Peyer's patch (tissue), 4 donors: ENCODE measurements around the gene ARHGAP19. TPM values are rescaled to one million over a fixed set of nuclear protein-coding genes. Genes with fewer than 3 reads are reported as not detected.

ENCODE experiments used
- DNase-seq, 3 donors: peaks; one replicate each; pipeline ENCODE4 v3.0.0-alpha.2; 2017 to 2019
- H3K27ac ChIP-seq, 4 donors: fragments of 200-600 bp; sonication (generic); one replicate each; pipeline ENCODE4 v1.5.1; 2016 to 2019
- H3K27me3 ChIP-seq, 2 donors: fragments of 200-600 bp; sonication (generic); one replicate each; pipeline ENCODE4 v1.5.1; 2019
- H3K36me3 ChIP-seq, 3 donors: fragments of 200-600 bp; sonication (generic); one replicate each; pipeline ENCODE4 v1.5.1; 2016 to 2019
- H3K4me1 ChIP-seq, 4 donors: fragments of 200-600 bp; sonication (generic); one replicate each; pipeline ENCODE4 v1.5.1; 2016 to 2019
- H3K4me3 ChIP-seq, 4 donors: fragments of 200-600 bp; sonication (generic); 1 replicate in 3 of 4; 2 replicates in 1 of 4; pipeline ENCODE4 v1.5.1; 2016 to 2019; ENCODE audit warnings: mild to moderate bottlenecking in 1 of 4
- H3K9me3 ChIP-seq, 4 donors: fragments of 200-600 bp; sonication (generic); one replicate each; pipeline ENCODE4 v1.5.1; 2016 to 2019; ENCODE audit warnings: mild to moderate bottlenecking in 1 of 4
- POLR2A ChIP-seq, 2 donors: fragments of 450-650 bp; IDR thresholded peaks; one replicate each; pipeline ENCODE4 v1.5.1; 2017; ENCODE audit warnings: antibody characterized with exemption in 2 of 2, mild to moderate bottlenecking in 2 of 2, moderate library complexity in 2 of 2
- total RNA-seq, 4 donors: library from RNA; depleted of rRNA; stranded (reverse); fragments of >200 nt; gene quantifications; one replicate each; pipeline ENCODE4 v1.1.0, GENCODE V29; 2016
- TF ChIP-seq, protein P1 (sequence below), 6 experiments: fragments of 450-650 bp in 4 of 6; fragments of 200-600 bp in 2 of 6; sonication (generic) in 1 of 6; IDR thresholded peaks; one replicate each; pipeline ENCODE4 v1.5.1; 2017 to 2019; ENCODE audit warnings: antibody characterized with exemption in 6 of 6, mild to moderate bottlenecking in 3 of 6, moderate library complexity in 1 of 6

ARHGAP19 gene
- total RNA-seq, 4 donors from 2014 or later: 4.9 to 28.9 (median 7.3) TPM

- TF ChIP-seq, protein P1, sequence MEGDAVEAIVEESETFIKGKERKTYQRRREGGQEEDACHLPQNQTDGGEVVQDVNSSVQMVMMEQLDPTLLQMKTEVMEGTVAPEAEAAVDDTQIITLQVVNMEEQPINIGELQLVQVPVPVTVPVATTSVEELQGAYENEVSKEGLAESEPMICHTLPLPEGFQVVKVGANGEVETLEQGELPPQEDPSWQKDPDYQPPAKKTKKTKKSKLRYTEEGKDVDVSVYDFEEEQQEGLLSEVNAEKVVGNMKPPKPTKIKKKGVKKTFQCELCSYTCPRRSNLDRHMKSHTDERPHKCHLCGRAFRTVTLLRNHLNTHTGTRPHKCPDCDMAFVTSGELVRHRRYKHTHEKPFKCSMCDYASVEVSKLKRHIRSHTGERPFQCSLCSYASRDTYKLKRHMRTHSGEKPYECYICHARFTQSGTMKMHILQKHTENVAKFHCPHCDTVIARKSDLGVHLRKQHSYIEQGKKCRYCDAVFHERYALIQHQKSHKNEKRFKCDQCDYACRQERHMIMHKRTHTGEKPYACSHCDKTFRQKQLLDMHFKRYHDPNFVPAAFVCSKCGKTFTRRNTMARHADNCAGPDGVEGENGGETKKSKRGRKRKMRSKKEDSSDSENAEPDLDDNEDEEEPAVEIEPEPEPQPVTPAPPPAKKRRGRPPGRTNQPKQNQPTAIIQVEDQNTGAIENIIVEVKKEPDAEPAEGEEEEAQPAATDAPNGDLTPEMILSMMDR (IDR thresholded peaks at IDR 0.05): no peak
- TF ChIP-seq POLR2A (IDR thresholded peaks at IDR 0.05): no peak
- H3K36me3 ChIP-seq: no peaks in the 10 kb centered on the region
- no peak overlapping the region for H3K4me3 ChIP-seq
- H3K9me3 ChIP-seq: no peaks in the 10 kb centered on the region
- no peaks in the 10 kb centered on the region for H3K4me1 ChIP-seq
- H3K27me3 ChIP-seq: no peaks in the 10 kb centered on the region
- no peak for DNase-seq
- no peak overlapping the region for H3K27ac ChIP-seq
Measured at GRCh38 chr10:97311111-97311626, 18.7 kb upstream of the ARHGAP19 start.

- no peaks in the 10 kb centered on the region for H3K36me3 ChIP-seq
- TF ChIP-seq, protein P1 (IDR thresholded peaks at IDR 0.05): no peak
- TF ChIP-seq POLR2A (IDR thresholded peaks at IDR 0.05): no peak
- no peak overlapping the region for H3K4me3 ChIP-seq
- H3K4me1 ChIP-seq: no peaks in the 10 kb centered on the region
- no peak overlapping the region for H3K27ac ChIP-seq
- no peaks in the 10 kb centered on the region for H3K27me3 ChIP-seq
- no peak for DNase-seq
- H3K9me3 ChIP-seq: no peaks in the 10 kb centered on the region
Measured at GRCh38 chr10:97307866-97308780, 15.7 kb upstream of the ARHGAP19 start.

GRCh38 chr10:97307441-97307840 lies 15.0 kb upstream of the ARHGAP19 start:
- no peak for TF ChIP-seq POLR2A (IDR thresholded peaks at IDR 0.05)
- TF ChIP-seq, protein P1 (IDR thresholded peaks at IDR 0.05): no peak
- Histone ChIP-seq H3K9me3 (no peaks in the 10 kb centered on the region), H3K27ac (no peak overlapping the region)

GRCh38 chr10:97302088-97302791 lies 9.8 kb upstream of the ARHGAP19 start:
- Histone ChIP-seq H3K4me1 (no peaks in the 10 kb centered on the region), H3K36me3 (no peaks in the 10 kb centered on the region), H3K9me3 (no peaks in the 10 kb centered on the region), H3K4me3 (no peak overlapping the region), H3K27ac (no peak overlapping the region), H3K27me3 (no peaks in the 10 kb centered on the region)
- no peak for TF ChIP-seq POLR2A (IDR thresholded peaks at IDR 0.05)
- TF ChIP-seq, protein P1 (IDR thresholded peaks at IDR 0.05): no peak
- DNase-seq: no peak

More at GRCh38 chr10:97307441-97307840, 15.0 kb upstream of the ARHGAP19 start:
- no peak overlapping the region for H3K4me3 ChIP-seq
- no peaks in the 10 kb centered on the region for H3K36me3 ChIP-seq
- no peaks in the 10 kb centered on the region for H3K27me3 ChIP-seq
- no peaks in the 10 kb centered on the region for H3K4me1 ChIP-seq
- DNase-seq: no peak

DNA sequence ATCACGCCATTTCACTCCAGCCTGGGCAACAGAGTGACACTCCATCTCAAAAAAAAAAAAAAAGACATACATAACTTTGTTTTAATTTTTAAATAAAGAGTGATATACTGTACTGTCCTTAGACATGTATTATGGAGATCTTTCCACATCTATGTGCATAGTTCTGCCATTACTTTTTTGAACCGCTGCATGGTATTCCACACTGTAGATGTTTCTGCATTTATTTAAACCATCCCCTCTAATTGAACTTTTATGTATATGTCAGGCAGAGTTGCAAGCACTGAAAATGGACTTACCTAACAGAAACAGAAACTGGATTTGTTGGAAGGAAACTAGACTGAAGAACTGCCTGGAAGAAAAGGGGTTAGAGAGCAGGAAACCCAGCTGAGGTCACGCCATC lies 8.5 kb upstream of the ARHGAP19 start:
- H3K4me3 ChIP-seq: no peak overlapping the region
- no peak for DNase-seq
- no peak overlapping the region for H3K27ac ChIP-seq
- no peaks in the 10 kb centered on the region for H3K27me3 ChIP-seq
- H3K4me1 ChIP-seq: no peaks in the 10 kb centered on the region
- no peak for TF ChIP-seq POLR2A (IDR thresholded peaks at IDR 0.05)
- TF ChIP-seq, protein P1 (IDR thresholded peaks at IDR 0.05): no peak
- no peaks in the 10 kb centered on the region for H3K9me3 ChIP-seq
- H3K36me3 ChIP-seq: no peaks in the 10 kb centered on the region
